ENCODE data around the gene LDLRAP1. TPM values are rescaled to one million over a fixed set of nuclear protein-coding genes. Genes with fewer than 3 reads are reported as not detected.

The LDLRAP1 gene
- total RNA-seq, 1 donor from 2014 or later: 8.0 TPM

GRCh38 chr1:25570798-25571521, 27.6 kb downstream of the LDLRAP1 start:
- H3K36me3 ChIP-seq (ENCODE audit: insufficient read depth, low read length): no peaks in the 10 kb centered on the region
- Mint-ChIP-seq H3K36me3 (ENCODE audit: low read depth, unreplicated experiment) (no peaks in the 10 kb centered on the region), H3K27ac (ENCODE audit: unreplicated experiment) (no peak overlapping the region), H3K4me1 (ENCODE audit: low read depth, unreplicated experiment) (peaks cover 36% of the 10 kb centered on the region), H3K4me3 (ENCODE audit: unreplicated experiment) (no peak overlapping the region), H3K27me3 (ENCODE audit: low read depth, unreplicated experiment) (peaks cover 19% of the 10 kb centered on the region), H3K9me3 (ENCODE audit: unreplicated experiment) (no peaks in the 10 kb centered on the region)
- no peaks in the 10 kb centered on the region for H3K9me3 ChIP-seq (ENCODE audit: insufficient read depth, low read depth, low read length)
- no peak overlapping the region for H3K4me2 ChIP-seq (ENCODE audit: low read length)
- DNase-seq (ENCODE audit: low read depth) (no peak), FAIRE-seq (no peak)
- no peak overlapping the region for H3K9ac ChIP-seq (ENCODE audit: low read length)
- H4K20me1 ChIP-seq (ENCODE audit: insufficient read depth, low read length): no peaks in the 10 kb centered on the region
- TF ChIP-seq CTCF (IDR thresholded peaks at IDR 0.05; ENCODE audit: insufficient read depth, low read depth, low read length) (no peak), EZH2 (IDR thresholded peaks at IDR 0.05; ENCODE audit: insufficient read depth, low read length) (no peak)
- H3K27me3 ChIP-seq (ENCODE audit: insufficient read depth, low read length): no peaks in the 10 kb centered on the region
- peaks cover 44% of the 10 kb centered on the region for H3K4me1 ChIP-seq (ENCODE audit: insufficient read depth, low read length)
- H3K27ac ChIP-seq (ENCODE audit: low read depth, low read length): no peak overlapping the region
- no peak overlapping the region for H3K4me3 ChIP-seq (ENCODE audit: insufficient read depth, low read depth, low read length)
- H2AFZ ChIP-seq (ENCODE audit: low read depth, low read length): no peak overlapping the region
- H3K79me2 ChIP-seq (ENCODE audit: insufficient read depth, low read length): no peaks in the 10 kb centered on the region

GRCh38 chr1:25571522-25571970, 28.1 kb downstream of the LDLRAP1 start:
- H3K9me3 Mint-ChIP-seq (ENCODE audit: unreplicated experiment): no peaks in the 10 kb centered on the region
- H3K36me3 Mint-ChIP-seq (ENCODE audit: low read depth, unreplicated experiment): no peaks in the 10 kb centered on the region
- no peak for FAIRE-seq

More at GRCh38 chr1:25571522-25571970, 28.1 kb downstream of the LDLRAP1 start:
- Histone ChIP-seq H4K20me1 (ENCODE audit: insufficient read depth, low read length) (no peaks in the 10 kb centered on the region), H3K27ac (ENCODE audit: low read depth, low read length) (no peak overlapping the region), H3K79me2 (ENCODE audit: insufficient read depth, low read length) (no peaks in the 10 kb centered on the region), H3K4me3 (ENCODE audit: insufficient read depth, low read depth, low read length) (no peak overlapping the region), H3K9me3 (ENCODE audit: insufficient read depth, low read depth, low read length) (no peaks in the 10 kb centered on the region), H3K9ac (ENCODE audit: low read length) (no peak overlapping the region), H3K4me1 (ENCODE audit: insufficient read depth, low read length) (peaks cover 38% of the 10 kb centered on the region), H3K27me3 (ENCODE audit: insufficient read depth, low read length) (no peaks in the 10 kb centered on the region), H3K36me3 (ENCODE audit: insufficient read depth, low read length) (no peaks in the 10 kb centered on the region), H3K4me2 (ENCODE audit: low read length) (no peak overlapping the region), H2AFZ (ENCODE audit: low read depth, low read length) (no peak overlapping the region)
- H3K4me3 Mint-ChIP-seq (ENCODE audit: unreplicated experiment): no peak overlapping the region
- TF ChIP-seq EZH2 (IDR thresholded peaks at IDR 0.05; ENCODE audit: insufficient read depth, low read length) (no peak), CTCF (IDR thresholded peaks at IDR 0.05; ENCODE audit: insufficient read depth, low read depth, low read length) (no peak)
- DNase-seq (ENCODE audit: low read depth): no peak
- H3K27me3 Mint-ChIP-seq (ENCODE audit: low read depth, unreplicated experiment): peaks cover 19% of the 10 kb centered on the region
- peaks cover 31% of the 10 kb centered on the region for H3K4me1 Mint-ChIP-seq (ENCODE audit: low read depth, unreplicated experiment)
- no peak overlapping the region for H3K27ac Mint-ChIP-seq (ENCODE audit: unreplicated experiment)

Measured in astrocyte (in vitro differentiated cells and primary cell).